HEK293 (cell line): ENCODE data around the gene TIMM44.
"Not testable (repeated sequence)": the region's sequence is repeated elsewhere in the genome, so short reads cannot be mapped to it uniquely, and the experiment has no call there.

Experiments used
- CTCF ChIA-PET: fragments of 350-600 bp; formaldehyde crosslinking; extraction: SDS; loops from one replicate; lab custom pipeline; 2021; ENCODE audit warnings: antibody characterized with exemption; lab: Yijun Ruan, JAX
- POLR2A ChIA-PET: fragments of 300-600 bp; formaldehyde crosslinking; extraction: SDS; loops from one replicate; lab custom pipeline; 2020; ENCODE audit warnings: antibody characterized with exemption, inconsistent platforms; lab: Yijun Ruan, JAX
- H3K27ac ChIP-seq: fragments of 200-500 bp; sonication (Bioruptor generic); 2 replicates; pipeline ENCODE4 v1.5.1; 2014; ENCODE audit warnings: low read depth, low read length, control low read depth, inconsistent platforms; ENCODE audit errors: extremely low read depth
- H3K36me3 ChIP-seq, 2 experiments: fragments of 200-500 bp in 1 of 2; sonication (Bioruptor generic) in 1 of 2; 1 replicate in 1 of 2; 2 replicates in 1 of 2; pipeline ENCODE4 v1.5.1; 2014 to 2017; ENCODE audit warnings: inconsistent platforms in 2 of 2, low read length in 2 of 2; ENCODE audit not compliant: control insufficient read depth in 2 of 2, insufficient read depth in 1 of 2
- H3K4me1 ChIP-seq: fragments of 200-500 bp; sonication (Bioruptor generic); 2 replicates; pipeline ENCODE4 v1.5.1; 2014; ENCODE audit warnings: mild to moderate bottlenecking, low read length, inconsistent platforms; ENCODE audit not compliant: control insufficient read depth, insufficient read depth
- H3K4me3 ChIP-seq: 2 replicates; pipeline ENCODE4 v1.5.1; 2011; ENCODE audit warnings: low read depth, mild to moderate bottlenecking, control low read depth, low read length, moderate library complexity
- H3K9me3 ChIP-seq: fragments of 200-500 bp; sonication (Bioruptor generic); 2 replicates; pipeline ENCODE4 v1.5.1; 2014; ENCODE audit warnings: low read depth, low read length, inconsistent platforms; ENCODE audit not compliant: control insufficient read depth, insufficient read depth
- KLF1 ChIP-seq: fragments of 450-650 bp; formaldehyde crosslinking; IDR thresholded peaks from 2 replicates; pipeline ENCODE4 v1.5.1; 2016; ENCODE audit warnings: missing biosample characterization, missing genetic modification characterization
- KLF7 ChIP-seq: fragments of 450-650 bp; formaldehyde crosslinking; IDR thresholded peaks from 2 replicates; pipeline ENCODE4 v1.5.1; 2016; ENCODE audit warnings: missing biosample characterization, missing genetic modification characterization, borderline replicate concordance
- KLF8 ChIP-seq: fragments of 450-650 bp; formaldehyde crosslinking; IDR thresholded peaks from 2 replicates; pipeline ENCODE4 v1.5.1; 2016; ENCODE audit warnings: missing biosample characterization, missing genetic modification characterization
- ZBTB8A ChIP-seq: fragments of 450-650 bp; formaldehyde crosslinking; IDR thresholded peaks from 2 replicates; pipeline ENCODE4 v1.5.1; 2016; ENCODE audit warnings: missing biosample characterization, missing genetic modification characterization
- ZNF132 ChIP-seq: fragments of 450-650 bp; formaldehyde crosslinking; IDR thresholded peaks from 2 replicates; pipeline ENCODE4 v1.5.1; 2017; ENCODE audit warnings: missing biosample characterization, missing genetic modification characterization, borderline replicate concordance
- ZNF138 ChIP-seq: fragments of 450-650 bp; formaldehyde crosslinking; IDR thresholded peaks from 2 replicates; pipeline ENCODE4 v1.5.1; 2016; ENCODE audit warnings: missing biosample characterization, missing genetic modification characterization, borderline replicate concordance
- ZNF146 ChIP-seq: fragments of 450-650 bp; formaldehyde crosslinking; IDR thresholded peaks from 2 replicates; pipeline ENCODE4 v1.5.1; 2016; ENCODE audit warnings: missing biosample characterization, missing genetic modification characterization
- ZNF184 ChIP-seq: fragments of 450-650 bp; IDR thresholded peaks from 2 replicates; pipeline ENCODE4 v1.5.1; 2018; ENCODE audit warnings: missing biosample characterization, mild to moderate bottlenecking, missing genetic modification characterization
- ZNF2 ChIP-seq: fragments of 450-650 bp; formaldehyde crosslinking; IDR thresholded peaks from 2 replicates; pipeline ENCODE4 v1.5.1; 2016; ENCODE audit warnings: missing biosample characterization, missing genetic modification characterization
- ZNF302 ChIP-seq: fragments of 450-650 bp; formaldehyde crosslinking; IDR thresholded peaks from 2 replicates; pipeline ENCODE4 v1.5.1; 2016; ENCODE audit warnings: missing biosample characterization, missing genetic modification characterization, low read depth
- ZNF335 ChIP-seq: fragments of 450-650 bp; formaldehyde crosslinking; conservative IDR thresholded peaks from 2 replicates; pipeline ENCODE4 v1.5.1; 2016; ENCODE audit warnings: missing biosample characterization, missing genetic modification characterization
- ZNF629 ChIP-seq: fragments of 450-650 bp; formaldehyde crosslinking; IDR thresholded peaks from 2 replicates; pipeline ENCODE4 v1.5.1; 2017; ENCODE audit warnings: missing biosample characterization, missing genetic modification characterization
- ZNF660 ChIP-seq: fragments of 450-650 bp; IDR thresholded peaks from 2 replicates; pipeline ENCODE4 v1.5.1; 2018; ENCODE audit warnings: missing biosample characterization, mild to moderate bottlenecking, missing genetic modification characterization
- ZNF664 ChIP-seq: fragments of 450-650 bp; formaldehyde crosslinking; IDR thresholded peaks from 2 replicates; pipeline ENCODE4 v1.5.1; 2016; ENCODE audit warnings: missing biosample characterization, missing genetic modification characterization
- TF ChIP-seq, protein P1 (sequence below): fragments of 450-650 bp; formaldehyde crosslinking; IDR thresholded peaks from 2 replicates; pipeline ENCODE4 v1.5.1; 2016; ENCODE audit warnings: missing biosample characterization, missing genetic modification characterization
- TF ChIP-seq, protein P2 (sequence below): fragments of 450-650 bp; formaldehyde crosslinking; IDR thresholded peaks from 2 replicates; pipeline ENCODE4 v1.5.1; 2017; ENCODE audit warnings: missing biosample characterization, mild to moderate bottlenecking, missing genetic modification characterization, moderate library complexity
- TF ChIP-seq, protein P3 (sequence below): fragments of 450-650 bp; formaldehyde crosslinking; IDR thresholded peaks from 2 replicates; pipeline ENCODE4 v1.5.1; 2016; ENCODE audit warnings: missing biosample characterization, missing genetic modification characterization

The TIMM44 gene

DNA sequence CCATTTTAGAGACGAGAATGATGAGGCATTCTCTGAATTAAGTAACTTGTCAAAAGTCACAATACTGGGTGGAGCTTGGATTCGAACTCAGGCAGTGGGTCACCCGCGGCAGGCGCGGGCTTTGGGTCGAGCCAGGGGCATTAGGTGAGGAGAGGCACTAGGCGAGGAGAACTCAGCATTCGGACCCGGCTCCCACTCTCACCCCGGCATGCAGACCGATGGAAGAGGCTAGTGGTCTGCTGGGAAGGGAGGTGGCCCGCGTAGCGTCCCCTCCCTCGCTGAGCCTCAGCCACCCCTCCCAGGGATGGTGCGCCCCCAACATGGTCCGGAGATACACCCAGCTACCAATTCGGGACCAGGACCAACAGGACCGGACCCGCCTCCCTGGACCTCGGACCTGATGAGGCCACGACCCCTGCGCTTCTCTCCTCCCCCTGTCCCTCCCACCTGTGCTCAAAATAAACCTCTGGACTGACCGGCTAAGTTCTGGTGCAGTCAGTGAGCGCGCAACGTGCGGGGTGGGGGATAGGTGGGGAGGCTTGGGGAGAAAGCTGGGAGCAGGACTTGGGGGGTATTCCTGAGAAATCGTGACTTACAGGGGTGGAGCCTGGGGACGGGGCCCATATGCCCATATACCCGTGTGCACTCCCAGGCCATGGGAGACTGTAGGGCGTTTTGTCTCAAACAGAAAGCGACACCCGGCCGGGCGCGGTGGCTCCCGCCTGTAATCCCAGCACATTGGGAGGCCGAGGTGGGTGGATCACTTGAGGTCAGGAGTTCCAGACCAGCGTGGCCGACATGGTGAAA is 24.6 kb downstream of the TIMM44 start:
- no peak overlapping the region for H3K27ac ChIP-seq
- no peaks in the 10 kb centered on the region for H3K9me3 ChIP-seq
- POLR2A ChIA-PET = interaction anchor here (1.1 to 3.5 kb wide), 11 partner anchors 7 to 87 kb away, joined by 3 to 36 read pairs (median 14); partner anchors contain the start of genes ELAVL1, LRRC8E, MAP2K7 and TIMM44
- CTCF ChIA-PET = interaction anchor here (0.7 to 3.1 kb wide), 8 partner anchors 10 to 401 kb away, joined by 3 to 25 read pairs (median 3); partner anchors contain the start of genes MAP2K7 and TIMM44
- peaks cover 0 to 15% of the 10 kb centered on the region in 2 experiments; a peak in 1 of 3 replicates for H3K36me3 ChIP-seq
- H3K4me3 ChIP-seq = no peak overlapping the region
- no peak for TF ChIP-seq ZNF302 (tag by site-specific recombination)
- peak; percentile 40; the same call in 1 of the 2 replicates for TF ChIP-seq KLF1 (tag by site-specific recombination)
- peaks cover 3% of the 10 kb centered on the region; the same call in 1 of the 2 replicates for H3K4me1 ChIP-seq

DNA sequence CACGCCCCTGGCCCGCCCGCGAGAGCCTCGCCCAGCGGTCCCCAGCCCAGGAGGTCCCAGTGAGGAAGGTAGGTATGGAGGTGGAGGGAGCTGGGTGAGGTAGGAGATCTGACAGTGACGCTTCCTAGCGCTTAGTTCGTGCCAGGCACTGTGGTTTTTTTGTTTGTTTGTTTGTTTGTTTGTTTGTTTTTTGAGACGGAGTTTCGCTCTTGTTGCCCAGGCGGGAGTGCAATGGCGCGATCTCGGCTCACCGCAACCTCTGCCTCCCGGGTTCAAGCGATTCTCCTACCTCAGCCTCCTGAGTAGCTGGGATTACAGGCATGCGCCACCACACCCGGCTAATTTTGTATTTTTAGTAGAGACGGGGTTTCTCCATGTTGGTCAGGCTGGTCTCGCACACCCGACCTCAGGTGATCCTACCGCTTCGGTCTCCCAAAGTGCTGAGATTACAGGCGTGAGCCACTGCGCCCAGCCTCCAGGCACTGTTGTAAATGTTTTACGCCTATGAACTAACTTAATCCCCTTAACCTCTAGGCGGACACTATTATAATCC is 25.3 kb downstream of the TIMM44 start:
- ChIA-PET POLR2A (interaction anchor here (0.6 to 2.2 kb wide), 7 partner anchors 9 to 518 kb away, joined by 3 to 9 read pairs (median 5); partner anchors contain the start of genes ELAVL1, MAP2K7 and TIMM44), CTCF (interaction anchor here (0.6 to 2.5 kb wide), 9 partner anchors 9 to 402 kb away, joined by 3 to 21 read pairs (median 3); partner anchors contain the start of gene TIMM44)
- H3K4me1 ChIP-seq, H3K27ac ChIP-seq, H3K9me3 ChIP-seq: not testable (repeated sequence)
- peak; percentile 3; the same call in 1 of the 2 replicates for TF ChIP-seq ZNF146 (tag by site-specific recombination)
- TF ChIP-seq, protein P1, sequence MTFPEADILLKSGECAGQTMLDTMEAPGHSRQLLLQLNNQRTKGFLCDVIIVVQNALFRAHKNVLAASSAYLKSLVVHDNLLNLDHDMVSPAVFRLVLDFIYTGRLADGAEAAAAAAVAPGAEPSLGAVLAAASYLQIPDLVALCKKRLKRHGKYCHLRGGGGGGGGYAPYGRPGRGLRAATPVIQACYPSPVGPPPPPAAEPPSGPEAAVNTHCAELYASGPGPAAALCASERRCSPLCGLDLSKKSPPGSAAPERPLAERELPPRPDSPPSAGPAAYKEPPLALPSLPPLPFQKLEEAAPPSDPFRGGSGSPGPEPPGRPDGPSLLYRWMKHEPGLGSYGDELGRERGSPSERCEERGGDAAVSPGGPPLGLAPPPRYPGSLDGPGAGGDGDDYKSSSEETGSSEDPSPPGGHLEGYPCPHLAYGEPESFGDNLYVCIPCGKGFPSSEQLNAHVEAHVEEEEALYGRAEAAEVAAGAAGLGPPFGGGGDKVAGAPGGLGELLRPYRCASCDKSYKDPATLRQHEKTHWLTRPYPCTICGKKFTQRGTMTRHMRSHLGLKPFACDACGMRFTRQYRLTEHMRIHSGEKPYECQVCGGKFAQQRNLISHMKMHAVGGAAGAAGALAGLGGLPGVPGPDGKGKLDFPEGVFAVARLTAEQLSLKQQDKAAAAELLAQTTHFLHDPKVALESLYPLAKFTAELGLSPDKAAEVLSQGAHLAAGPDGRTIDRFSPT = 0 out of 2 replicates have a peak, but pooled peaks have one; percentile 42
- peak; percentile 31 for TF ChIP-seq ZNF335
- peak; percentile 85 for TF ChIP-seq KLF1 (tag by site-specific recombination)
- peak; percentile 20; the same call in 1 of the 2 replicates for TF ChIP-seq KLF8 (tag by site-specific recombination)
- peak; percentile 63; the same call in 1 of the 2 replicates for TF ChIP-seq ZNF2 (tag by site-specific recombination)
- TF ChIP-seq KLF7 (tag by site-specific recombination) = 0 out of 2 replicates have a peak, but pooled peaks have one; percentile 16
- peak; percentile 95; the same call in 1 of the 2 replicates for TF ChIP-seq ZBTB8A (tag by site-specific recombination)
- TF ChIP-seq, all 188 proteins: peak for 8; not testable (repeated sequence) for 180
- H3K36me3 ChIP-seq = peaks cover 0 to 13% of the 10 kb centered on the region in 2 experiments; a peak in 2 of 3 replicates
- not testable (repeated sequence) for H3K4me3 ChIP-seq

DNA sequence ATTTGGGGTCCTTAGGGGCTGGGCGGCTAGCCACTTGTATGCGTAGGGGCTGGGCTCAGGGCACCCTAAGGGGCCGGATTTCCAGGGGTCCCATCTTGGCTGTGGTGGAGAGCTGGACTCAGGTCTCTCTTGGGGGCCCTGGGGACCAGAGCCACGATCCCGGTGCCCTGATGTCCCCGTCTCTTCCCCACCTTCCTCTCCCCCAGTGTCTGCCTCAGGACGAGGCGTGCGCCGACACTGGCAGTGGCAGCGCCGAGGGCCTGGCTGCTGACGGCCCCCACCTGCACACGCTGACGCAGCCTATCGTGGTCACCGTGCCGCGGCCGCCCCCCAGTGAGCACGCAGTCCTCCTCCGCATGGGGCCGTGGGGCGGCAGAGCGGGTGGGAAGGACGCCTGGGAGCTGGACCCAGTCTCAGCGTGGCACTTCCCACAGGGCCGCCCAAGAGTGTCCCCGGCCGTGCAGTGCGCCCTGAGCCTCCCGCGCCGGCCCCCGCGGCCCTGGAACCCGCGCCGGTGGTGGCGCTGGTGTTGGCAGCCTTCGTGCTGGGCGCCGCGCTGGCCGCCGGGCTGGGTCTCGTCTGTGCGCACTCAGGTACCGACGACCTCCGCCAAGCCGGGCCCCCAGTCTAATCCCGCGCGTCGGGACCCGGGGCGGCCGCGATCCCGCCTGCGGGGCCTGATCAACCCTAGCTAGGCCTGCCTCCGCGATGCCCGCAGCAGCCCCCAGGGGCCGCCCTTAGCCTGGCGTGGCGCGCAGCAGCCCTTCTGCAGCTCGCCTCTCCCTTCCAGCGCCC is 26.0 kb downstream of the TIMM44 start:
- H3K4me1 ChIP-seq = peaks cover 3% of the 10 kb centered on the region; the same call in 1 of the 2 replicates
- no peaks in the 10 kb centered on the region for H3K9me3 ChIP-seq
- ChIA-PET POLR2A (interaction anchor here (0.6 to 2.2 kb wide), 7 partner anchors 9 to 518 kb away, joined by 3 to 9 read pairs (median 5); partner anchors contain the start of genes ELAVL1, MAP2K7 and TIMM44), CTCF (interaction anchor here (0.5 to 2.5 kb wide), 13 partner anchors 9 to 1847 kb away, joined by 3 to 21 read pairs (median 3); partner anchors contain the start of genes CTXN1 and TIMM44)
- 0 out of 2 replicates have a peak overlapping the region, but pooled peaks have one; percentile 4 for H3K4me3 ChIP-seq
- H3K27ac ChIP-seq = no peak overlapping the region; the same call in 1 of the 2 replicates
- peaks cover 0 to 10% of the 10 kb centered on the region in 2 experiments; a peak in 2 of 3 replicates for H3K36me3 ChIP-seq
- TF ChIP-seq KLF8 (tag by site-specific recombination) (peak; percentile 35; the same call in 1 of the 2 replicates), ZNF184 (tag by site-specific recombination) (0 out of 2 replicates have a peak, but pooled peaks have one; percentile 25), ZNF132 (no peak), ZNF660 (tag by site-specific recombination) (0 out of 2 replicates have a peak, but pooled peaks have one; percentile 60), ZNF138 (tag by site-specific recombination) (no peak), ZNF629 (tag by site-specific recombination) (0 out of 2 replicates have a peak, but pooled peaks have one; percentile 19), ZNF664 (no peak)
- TF ChIP-seq, protein P2, sequence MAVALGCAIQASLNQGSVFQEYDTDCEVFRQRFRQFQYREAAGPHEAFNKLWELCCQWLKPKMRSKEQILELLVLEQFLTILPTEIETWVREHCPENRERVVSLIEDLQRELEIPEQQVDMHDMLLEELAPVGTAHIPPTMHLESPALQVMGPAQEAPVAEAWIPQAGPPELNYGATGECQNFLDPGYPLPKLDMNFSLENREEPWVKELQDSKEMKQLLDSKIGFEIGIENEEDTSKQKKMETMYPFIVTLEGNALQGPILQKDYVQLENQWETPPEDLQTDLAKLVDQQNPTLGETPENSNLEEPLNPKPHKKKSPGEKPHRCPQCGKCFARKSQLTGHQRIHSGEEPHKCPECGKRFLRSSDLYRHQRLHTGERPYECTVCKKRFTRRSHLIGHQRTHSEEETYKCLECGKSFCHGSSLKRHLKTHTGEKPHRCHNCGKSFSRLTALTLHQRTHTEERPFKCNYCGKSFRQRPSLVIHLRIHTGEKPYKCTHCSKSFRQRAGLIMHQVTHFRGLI (tag by site-specific recombination) = peak; percentile 12; the same call in 1 of the 2 replicates
- TF ChIP-seq, protein P3, sequence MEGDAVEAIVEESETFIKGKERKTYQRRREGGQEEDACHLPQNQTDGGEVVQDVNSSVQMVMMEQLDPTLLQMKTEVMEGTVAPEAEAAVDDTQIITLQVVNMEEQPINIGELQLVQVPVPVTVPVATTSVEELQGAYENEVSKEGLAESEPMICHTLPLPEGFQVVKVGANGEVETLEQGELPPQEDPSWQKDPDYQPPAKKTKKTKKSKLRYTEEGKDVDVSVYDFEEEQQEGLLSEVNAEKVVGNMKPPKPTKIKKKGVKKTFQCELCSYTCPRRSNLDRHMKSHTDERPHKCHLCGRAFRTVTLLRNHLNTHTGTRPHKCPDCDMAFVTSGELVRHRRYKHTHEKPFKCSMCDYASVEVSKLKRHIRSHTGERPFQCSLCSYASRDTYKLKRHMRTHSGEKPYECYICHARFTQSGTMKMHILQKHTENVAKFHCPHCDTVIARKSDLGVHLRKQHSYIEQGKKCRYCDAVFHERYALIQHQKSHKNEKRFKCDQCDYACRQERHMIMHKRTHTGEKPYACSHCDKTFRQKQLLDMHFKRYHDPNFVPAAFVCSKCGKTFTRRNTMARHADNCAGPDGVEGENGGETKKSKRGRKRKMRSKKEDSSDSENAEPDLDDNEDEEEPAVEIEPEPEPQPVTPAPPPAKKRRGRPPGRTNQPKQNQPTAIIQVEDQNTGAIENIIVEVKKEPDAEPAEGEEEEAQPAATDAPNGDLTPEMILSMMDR = peak; percentile 78
